ENCODE data around the gene TGFBR3L.
"Not testable (repeated sequence)": the region's sequence is repeated elsewhere in the genome, so short reads cannot be mapped to it uniquely, and the experiment has no call there.

Gene TGFBR3L

DNA sequence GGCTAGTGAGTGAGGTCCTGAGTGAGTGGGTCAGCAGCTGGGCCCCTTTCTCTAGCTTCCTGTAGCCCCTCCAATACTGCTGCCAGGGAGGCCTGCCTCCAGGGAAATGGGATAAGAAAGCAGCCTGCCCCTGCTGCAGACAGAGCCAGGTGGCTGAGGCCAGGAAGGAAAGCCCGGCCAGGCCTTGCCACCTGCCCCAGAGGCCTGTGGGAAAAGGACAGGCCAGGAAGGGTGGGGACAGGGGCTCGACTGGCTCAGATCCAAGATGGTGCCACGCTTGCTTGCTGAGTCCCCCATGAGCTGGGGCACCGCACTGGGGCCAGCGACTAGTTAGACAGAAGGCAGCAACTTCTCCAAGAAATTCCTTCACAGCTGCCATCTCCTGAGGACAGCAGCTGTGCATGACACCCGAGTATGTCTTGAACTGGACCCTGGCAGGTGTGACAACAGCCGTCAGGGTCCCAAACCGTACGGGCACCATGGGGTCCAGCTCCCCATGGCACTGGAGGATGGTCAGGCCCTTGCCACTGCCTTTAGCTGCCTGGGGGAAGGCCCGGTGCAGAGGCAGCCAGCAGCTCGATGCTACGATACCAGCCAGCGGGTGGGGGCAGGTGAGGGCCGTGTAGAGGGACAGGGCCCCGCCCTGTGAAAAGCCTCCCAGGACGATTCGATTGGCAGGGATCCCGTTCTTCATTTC, 35.4 kb upstream of the TGFBR3L start:
- no peak for DNase-seq (ENCODE audit: low read depth in 2 of 3, low spot score in 2 of 3)

DNA sequence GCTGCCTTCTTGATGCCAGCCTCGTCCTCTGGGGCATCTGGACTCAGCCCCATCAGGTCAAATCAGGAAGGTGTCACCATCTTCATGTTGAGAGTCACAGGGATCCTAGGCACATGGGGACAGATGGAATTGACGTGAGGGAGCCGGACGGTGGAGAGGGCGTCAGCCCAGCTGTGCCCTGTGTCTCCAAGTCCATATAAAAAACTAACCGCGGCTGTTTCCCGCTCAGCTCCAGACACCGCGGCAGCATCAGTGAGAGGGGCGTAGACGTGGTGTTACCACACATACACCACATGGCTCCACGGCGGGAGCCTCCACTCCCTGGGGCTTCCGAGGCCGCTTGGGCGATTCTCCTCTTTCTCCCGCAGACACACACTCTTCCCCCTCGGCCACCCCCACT, 34.8 kb upstream of the TGFBR3L start:
- no peak for DNase-seq (ENCODE audit: low read depth in 2 of 3, low spot score in 2 of 3)

DNA sequence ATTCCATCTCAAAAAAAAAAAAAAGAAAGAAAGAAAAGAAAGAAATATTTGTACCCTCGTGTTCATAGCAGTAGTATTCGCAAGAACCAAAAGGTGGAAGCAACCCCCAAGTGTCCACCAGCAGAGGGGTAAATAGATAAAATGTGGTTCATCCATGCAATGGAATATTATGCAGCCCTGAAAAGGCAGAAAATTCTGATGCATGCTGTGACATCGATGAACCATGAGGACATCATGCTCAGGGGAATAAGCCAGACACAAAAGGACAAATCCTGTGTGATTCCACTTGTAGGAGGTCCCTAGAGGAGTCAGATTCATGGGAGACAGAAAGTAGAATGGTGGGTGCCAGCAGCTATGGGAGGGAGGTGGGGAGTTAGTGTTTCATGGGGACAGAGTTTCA, 32.7 kb upstream of the TGFBR3L start:
- no peak for DNase-seq (ENCODE audit: low read depth in 2 of 3, low spot score in 2 of 3)

- DNase-seq (ENCODE audit: low read depth in 2 of 3, low spot score in 2 of 3): no peak
Observed at GRCh38 chr19:7883105-7883504, 31.5 kb upstream of the TGFBR3L start.

DNA sequence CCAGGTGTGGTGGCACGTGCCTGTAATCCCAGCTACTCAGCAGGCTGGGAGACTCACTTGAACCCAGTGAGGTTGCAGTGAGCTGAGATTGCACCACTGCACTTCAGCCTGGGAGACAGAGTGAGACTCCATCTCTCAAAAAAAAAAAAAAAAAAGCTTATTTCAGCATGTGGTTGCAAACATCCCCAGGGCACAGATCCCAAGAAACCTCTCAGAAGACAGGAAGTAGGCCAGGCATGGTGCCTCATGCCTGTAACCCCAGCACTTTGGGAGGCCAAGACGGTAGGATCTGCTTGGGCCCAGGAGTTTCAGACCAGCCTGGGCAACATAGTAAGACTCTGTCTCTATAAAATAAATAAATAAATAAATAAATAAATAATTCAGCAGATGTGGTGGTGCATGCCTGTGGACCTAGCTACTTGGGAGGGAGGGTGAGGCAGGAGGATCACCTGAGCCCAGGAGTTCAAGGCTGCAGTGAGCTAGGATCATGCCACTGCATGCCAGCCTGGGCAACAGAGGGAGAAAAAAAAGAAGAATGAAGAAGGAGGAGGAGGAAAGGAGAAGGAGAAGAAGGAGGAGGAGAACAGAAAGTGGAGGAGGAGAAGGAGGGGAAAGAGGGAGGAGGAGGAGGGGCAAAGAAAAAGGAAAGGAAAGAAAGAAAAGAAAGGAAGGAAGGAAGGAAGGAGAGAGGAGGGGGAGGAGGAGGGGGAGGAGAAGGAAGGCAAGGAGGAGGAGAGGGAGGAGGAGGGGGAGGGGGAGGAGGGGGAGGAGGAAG, 30.6 kb upstream of the TGFBR3L start:
- DNase-seq (ENCODE audit: low read depth in 2 of 3, low spot score in 2 of 3): no peak

DNA sequence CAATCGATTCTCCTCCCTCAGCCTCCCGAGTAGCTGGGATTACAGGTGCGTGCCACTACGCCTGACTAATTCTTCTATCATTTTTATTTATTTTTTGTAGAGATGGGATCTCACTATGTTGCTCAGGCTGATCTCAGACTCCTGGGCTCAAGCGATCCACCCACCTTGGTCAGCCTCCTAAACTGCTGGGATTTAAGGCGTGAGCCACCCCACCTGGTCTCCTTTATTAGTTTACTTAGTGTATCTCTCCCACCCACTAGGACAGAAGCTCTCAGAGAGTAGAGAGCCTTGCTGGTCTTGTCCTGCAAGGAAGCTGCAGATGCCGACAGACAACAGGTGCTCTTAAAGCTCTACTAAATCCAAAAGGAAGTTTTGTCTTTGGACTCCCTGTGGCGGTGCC, 28.8 kb upstream of the TGFBR3L start:
- DNase-seq (ENCODE audit: low read depth in 2 of 3, low spot score in 2 of 3): no peak

DNA sequence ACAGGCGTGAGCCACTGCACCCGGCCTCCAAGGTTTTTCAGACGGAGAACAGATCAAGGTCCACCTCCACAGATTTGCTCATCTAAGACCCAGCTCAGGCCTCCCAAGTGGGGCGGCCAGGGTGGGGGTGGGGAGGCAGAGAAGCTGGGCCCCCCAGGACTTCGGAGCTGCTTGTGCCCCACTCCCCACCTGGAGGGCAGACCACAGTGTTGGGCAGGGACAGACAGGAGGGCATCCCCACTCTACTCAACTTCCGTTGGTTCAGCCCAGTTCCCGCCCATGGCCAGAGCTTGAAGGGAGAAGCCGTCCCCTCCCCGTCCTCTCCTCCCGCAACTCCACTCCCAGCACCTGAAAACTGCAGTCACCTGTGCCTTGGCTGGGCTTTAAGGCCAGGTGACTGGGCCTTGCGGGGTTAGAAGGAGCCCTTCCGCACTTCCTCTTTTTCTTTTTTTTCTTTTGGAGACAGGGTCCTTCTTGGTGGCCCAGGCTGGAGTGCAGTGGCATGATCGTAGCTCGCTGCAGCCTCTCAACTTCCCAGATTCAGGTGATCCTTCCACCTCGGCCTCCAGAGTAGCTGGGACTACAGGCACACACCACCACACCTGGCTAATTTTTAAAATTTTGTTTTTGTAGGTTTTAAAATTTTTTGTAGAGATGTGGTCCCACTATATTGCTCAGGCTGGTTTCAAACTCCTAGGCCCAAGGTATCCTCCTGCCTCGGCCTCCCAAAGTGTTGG, 27.1 kb upstream of the TGFBR3L start:
- DNase-seq (ENCODE audit: low read depth in 2 of 3, low spot score in 2 of 3): no peak

GRCh38 chr19:7888145-7888825, 26.3 kb upstream of the TGFBR3L start, which contains the start of gene LRRC8E:
TSS of gene LRRC8E (plus strand) at chr19:7888510. CDS start at chr19:7895604, 7,094 bp downstream.
- no peak for DNase-seq (ENCODE audit: low read depth in 2 of 3, low spot score in 2 of 3)

DNA sequence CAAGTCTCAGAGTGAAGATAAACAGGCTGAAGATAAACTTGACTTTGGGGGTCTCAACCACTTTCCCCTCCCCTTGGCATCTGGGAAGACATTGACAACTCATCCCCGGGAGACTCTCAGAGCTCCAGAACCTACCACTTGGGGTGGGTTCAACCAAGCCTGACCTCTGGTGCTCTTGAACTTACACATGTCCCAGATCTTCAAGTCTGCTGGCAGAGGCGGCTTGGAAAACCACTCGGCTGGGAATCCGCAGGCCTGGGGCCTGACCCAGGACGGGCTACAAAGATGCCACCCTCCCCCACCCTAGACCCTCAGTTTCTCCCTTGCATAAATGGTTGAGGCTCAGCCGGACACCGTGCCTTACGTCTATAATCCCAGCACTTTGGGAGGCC, 25.8 kb upstream of the TGFBR3L start:
- no peak for DNase-seq (ENCODE audit: low read depth in 2 of 3, low spot score in 2 of 3)

DNA sequence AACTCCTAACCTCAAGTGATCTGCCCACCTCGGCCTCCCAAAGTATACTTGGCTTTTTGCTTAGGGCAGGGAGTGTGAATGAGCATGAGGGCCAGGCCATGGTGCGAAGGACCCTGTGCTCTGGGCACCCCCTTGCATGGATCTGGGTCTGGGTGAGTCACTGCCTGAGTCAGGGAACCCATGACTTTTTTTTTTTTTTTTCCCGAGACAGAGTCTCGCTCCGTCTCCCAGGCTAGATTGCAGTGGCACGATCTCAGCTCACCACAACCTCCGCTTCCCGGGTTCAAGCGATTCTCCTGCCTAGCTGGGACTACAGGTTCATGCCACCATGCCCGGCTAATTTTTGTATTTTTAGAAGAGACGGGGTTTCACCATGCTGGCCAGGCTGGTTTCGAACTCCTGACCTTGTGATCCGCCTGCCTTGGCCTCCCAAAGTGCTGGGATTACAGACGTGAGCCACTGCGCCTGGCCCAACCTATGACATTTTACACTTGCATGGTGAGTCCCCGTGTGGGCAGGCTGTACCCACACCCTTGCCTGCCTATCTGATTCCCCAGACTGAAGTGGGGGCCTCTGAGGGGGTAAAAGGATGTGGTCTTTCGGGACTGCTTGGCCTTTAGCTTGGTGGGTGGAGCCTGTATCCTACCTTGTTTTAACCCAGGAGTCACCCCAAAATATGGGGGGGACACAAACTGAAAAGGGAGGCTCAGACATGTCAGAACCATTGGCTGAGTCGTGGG, 21.1 kb upstream of the TGFBR3L start:
- DNase-seq (ENCODE audit: low read depth in 2 of 3, low spot score in 2 of 3): not testable (repeated sequence)

GRCh38 chr19:7894612-7895309, 19.9 kb upstream of the TGFBR3L start:
- DNase-seq (ENCODE audit: low read depth in 2 of 3, low spot score in 2 of 3): no peak

GRCh38 chr19:7895565-7895964, 19.1 kb upstream of the TGFBR3L start:
- no peak for DNase-seq (ENCODE audit: low read depth in 2 of 3, low spot score in 2 of 3)

GRCh38 chr19:7897292-7897691, 17.3 kb upstream of the TGFBR3L start:
- DNase-seq (ENCODE audit: low read depth in 2 of 3, low spot score in 2 of 3): no peak

DNA sequence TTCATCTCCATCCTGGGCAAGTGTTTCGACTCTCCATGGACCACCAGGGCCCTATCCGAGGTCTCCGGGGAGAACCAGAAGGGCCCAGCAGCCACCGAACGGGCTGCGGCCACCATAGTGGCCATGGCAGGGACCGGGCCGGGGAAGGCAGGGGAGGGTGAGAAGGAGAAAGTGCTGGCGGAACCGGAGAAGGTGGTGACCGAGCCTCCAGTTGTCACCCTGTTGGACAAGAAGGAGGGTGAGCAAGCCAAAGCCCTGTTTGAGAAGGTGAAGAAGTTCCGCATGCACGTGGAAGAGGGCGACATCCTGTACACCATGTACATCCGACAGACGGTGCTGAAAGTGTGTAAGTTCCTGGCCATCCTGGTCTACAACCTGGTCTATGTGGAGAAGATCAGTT, 15.7 kb upstream of the TGFBR3L start:
- DNase-seq (ENCODE audit: low read depth in 2 of 3, low spot score in 2 of 3): no peak

DNA sequence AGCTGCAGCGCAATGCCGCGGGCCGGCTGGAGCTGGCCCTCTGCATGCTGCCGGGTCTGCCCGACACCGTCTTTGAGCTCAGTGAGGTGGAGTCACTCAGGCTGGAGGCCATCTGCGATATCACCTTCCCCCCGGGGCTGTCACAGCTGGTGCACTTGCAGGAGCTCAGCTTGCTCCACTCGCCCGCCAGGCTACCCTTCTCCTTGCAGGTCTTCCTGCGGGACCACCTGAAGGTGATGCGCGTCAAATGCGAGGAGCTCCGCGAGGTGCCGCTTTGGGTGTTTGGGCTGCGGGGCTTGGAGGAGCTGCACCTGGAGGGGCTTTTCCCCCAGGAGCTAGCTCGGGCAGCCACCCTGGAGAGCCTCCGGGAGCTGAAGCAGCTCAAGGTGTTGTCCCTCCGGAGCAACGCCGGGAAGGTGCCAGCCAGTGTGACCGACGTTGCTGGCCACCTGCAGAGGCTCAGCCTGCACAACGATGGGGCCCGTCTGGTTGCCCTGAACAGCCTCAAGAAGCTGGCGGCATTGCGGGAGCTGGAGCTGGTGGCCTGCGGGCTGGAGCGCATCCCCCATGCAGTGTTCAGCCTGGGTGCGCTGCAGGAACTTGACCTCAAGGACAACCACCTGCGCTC, 14.8 kb upstream of the TGFBR3L start:
- DNase-seq (ENCODE audit: low read depth in 2 of 3, low spot score in 2 of 3): no peak

- no peak for DNase-seq (ENCODE audit: low read depth in 2 of 3, low spot score in 2 of 3)
Observed at GRCh38 chr19:7900401-7900870, 14.2 kb upstream of the TGFBR3L start.

DNA sequence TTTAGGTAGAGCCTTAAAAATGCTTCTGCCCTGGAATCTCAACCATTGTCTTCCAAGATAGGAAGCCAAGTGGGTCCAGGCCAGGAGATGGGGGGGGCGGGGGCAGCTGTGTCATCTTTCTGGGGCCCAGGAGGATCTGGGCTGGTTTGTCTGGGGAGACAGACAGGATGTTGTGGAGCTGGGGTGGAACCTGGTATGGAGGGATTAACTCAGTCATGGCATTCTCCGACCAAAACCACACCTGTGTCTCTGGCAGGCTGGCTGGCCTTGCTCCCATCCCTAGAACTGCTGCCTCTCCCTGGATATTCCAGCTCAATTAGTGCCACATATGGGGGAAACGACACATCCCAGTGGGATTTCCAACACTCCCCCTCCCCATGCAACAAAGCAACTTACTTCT, 13.7 kb upstream of the TGFBR3L start:
- DNase-seq (ENCODE audit: low read depth in 2 of 3, low spot score in 2 of 3): no peak

DNA sequence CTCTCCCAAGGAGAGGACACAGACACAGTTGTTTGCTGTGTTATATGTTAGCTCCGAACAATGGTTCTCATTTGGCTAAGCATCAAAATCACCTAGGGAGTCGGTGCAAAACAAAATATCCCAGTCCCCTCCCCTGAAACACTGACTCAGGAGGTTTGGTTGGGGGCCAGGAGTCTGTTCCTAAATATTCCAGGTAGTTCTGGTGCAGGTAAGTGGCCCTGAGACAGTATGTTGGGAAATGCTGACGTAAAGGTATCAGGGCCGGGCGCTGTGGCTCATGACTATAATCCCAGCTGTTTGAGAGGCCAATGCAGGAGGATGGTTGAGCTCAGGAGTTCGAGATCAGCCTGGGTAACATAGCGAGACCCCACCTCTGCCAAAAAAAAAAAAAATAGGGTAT, 13.3 kb upstream of the TGFBR3L start:
- DNase-seq (ENCODE audit: low read depth in 2 of 3, low spot score in 2 of 3): no peak

- DNase-seq (ENCODE audit: low read depth in 2 of 3, low spot score in 2 of 3): no peak
Observed at GRCh38 chr19:7902796-7903243, 11.8 kb upstream of the TGFBR3L start.

Measured in activated CD8-positive, alpha-beta memory T cell treated with anti-CD3 and anti-CD28 coated beads for 48 hours (primary cell).